HG02840 (cell line): Measurements from ENCODE around the gene UBAC1.
"Not testable (repeated sequence)": the region's sequence is repeated elsewhere in the genome, so short reads cannot be mapped to it uniquely, and the experiment has no call there.

Source experiments
- ATAC-seq: cut with Tn5 transposase; IDR thresholded peaks from one replicate; pipeline ENCODE4 v1.9.1; 2021; ENCODE audit warnings: mild to moderate bottlenecking, moderate library complexity, moderate number of reproducible peaks; ENCODE audit not compliant: unreplicated experiment, low FRiP score

UBAC1 gene

DNA sequence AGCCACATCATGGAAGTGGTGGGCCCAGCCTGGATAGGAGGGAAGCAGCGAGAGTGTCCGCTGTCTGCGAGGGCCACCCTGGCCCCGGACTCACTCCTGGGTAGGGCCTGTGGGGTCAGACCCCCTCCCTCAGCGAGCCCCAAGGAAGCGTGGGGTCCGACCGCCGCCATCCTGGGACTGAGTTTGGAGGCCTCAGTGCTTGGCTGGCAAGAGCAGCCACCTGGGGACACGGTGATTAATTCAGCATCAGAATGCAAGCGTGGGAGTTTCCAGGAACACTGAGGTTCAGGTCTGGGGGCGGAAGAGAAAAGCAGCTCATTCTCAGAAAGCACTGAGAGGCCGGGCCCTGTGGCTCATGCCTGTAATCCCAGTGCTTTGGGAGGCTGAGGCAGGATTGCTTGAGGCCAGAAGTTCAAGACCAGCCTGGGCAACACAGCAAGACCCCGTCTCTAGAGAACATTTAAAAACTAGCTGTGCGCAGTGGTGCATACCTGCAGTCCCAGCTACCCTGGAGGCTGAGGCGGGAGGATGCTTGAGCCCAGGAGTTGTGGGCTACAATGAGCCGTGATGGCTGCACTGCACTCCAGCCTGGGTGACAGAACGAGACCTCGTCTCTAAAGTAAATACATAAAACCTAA, 35.6 kb downstream of the UBAC1 start:
- ATAC-seq, result no peak

DNA sequence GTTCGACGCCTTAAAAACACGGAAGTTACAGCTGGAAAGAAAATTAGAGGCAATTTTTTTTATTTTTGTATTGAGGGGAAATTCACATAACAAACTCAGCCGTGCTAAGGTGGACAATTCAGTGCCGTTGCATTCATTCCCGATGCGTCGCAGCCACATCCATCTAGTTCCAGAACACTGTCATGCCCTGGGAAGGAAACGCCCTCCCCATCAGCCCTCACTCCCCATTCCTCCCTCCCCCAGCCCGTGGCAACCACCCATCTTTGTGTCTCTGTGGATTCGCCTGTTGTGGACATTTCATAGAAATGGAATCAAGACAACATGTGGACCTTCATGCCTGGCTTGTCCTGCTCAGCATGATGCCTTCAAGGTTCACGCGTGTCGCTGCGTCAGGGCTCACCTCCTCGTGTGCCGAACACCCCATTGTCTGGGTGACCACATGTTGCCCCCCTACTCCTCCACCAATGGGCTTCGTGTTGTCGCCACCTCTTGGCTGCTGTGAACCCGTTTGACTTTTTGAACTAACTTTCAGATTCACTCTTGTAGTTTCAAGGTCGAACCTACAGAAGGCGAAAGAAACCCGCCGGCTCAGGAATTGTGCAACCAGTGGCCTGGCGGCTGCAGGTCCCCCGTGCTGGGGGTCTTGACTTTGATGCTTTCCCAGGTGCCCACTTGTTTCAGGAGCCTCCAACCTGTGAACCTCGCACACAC, 36.4 kb downstream of the UBAC1 start:
- ATAC-seq, result no peak

DNA sequence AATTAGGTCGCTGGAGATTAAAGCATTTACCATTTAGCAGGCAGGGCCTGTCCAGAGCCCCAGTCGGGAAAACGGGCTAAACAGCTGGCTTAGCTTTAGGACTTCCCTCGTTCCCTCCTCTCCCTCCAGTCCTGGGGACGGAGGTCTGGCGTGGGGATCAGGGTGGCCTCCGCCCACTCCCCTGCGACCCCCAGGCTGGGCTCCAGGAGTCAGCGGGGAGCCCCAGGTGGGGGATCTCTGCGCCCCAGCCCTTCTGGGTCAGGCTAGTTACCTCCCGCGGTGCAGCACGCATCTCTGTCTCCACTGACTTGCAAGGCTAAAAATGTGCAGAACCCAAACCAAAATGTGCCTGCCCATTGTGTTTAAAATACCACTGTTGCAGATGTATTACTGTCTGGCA, 37.7 kb downstream of the UBAC1 start:
- no peak for ATAC-seq

DNA sequence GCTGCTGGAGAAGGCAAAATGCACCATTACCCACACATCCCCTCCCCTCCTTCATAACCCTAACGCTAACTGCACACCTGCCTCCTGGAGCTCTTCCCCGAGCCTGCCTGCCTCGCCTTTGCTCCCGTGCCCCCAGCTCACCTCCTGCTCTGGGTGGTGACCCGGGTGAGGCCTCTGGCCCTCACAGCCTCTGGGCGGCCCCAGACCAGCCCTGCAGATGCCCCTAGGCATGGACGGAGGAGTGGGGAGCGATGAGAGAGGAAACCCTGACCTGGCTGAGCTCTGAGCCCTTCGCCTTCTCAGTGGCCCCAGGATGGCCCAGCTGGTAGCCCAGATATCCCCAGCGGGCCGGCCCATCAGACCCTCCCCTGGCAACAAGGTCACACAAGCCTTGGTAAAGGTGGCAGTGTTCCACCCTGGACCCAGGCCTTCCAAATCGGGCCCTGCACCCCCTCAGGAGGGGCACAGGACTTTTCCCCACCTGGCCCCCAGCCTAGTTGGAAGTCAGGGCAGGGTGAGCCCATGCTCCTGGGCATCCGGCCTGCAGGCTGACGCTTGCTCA, 39.3 kb downstream of the UBAC1 start:
- no peak for ATAC-seq

DNA sequence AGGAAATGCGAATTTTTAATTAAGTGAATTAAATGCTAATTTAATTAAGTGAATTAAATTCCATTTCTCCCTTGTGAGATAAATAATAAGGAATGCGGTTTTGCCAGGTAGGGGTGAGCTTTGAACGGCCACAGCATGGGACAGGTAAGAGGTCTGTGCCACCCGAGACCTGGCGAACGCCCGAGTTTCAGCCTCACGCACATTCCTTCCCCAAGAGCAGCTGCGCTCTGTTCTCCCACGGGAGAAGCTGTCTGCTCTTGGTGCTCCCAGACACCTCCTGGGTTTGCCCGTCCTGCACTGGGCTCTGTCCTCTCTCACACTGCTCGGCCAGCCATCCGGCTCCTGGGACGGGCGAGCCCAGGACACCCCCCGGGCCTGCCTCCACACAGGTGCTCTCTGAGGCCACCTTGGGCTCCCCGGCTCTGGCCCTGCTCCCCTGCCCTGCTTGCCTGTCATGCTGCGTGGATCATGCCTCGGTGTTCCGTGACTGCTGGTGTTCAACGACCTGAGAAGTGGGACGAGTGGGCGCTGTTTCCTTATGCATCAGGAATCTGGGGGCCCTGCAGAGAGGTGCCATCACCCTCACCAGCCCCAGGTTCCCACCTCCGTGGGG, 40.1 kb downstream of the UBAC1 start:
- no peak for ATAC-seq

DNA sequence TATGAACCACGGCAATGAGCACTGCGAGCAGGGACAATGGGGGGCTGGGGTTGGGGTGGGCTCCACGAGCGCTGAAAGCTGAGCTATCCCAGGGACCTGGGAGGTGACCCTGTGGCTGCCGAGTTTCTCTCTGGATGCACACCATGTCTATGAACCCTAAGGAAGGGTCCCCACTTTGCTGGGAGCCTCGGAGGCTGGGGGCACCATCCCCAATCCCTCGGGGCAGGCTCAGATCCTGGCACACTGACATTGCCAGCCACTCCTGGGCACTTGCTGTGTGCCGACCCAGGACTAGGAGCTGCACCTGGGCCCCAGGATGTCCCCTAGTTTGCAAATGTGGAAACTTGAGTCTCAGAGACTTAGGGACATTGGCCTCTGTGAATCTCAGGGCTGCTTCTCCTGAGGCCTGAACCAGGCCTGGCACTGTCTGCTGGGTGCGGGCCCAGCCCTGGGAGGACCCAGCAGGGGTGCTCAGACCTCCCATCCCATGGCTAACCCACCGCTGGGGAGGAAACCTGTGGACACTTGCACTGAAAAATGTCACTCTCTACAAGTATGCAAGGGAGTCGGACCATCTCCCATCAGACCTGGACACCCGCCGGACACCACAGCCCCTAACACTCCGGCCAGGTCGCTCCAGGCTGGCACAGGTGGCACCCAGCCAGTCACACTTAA, 40.8 kb downstream of the UBAC1 start:
- ATAC-seq, result no peak

DNA sequence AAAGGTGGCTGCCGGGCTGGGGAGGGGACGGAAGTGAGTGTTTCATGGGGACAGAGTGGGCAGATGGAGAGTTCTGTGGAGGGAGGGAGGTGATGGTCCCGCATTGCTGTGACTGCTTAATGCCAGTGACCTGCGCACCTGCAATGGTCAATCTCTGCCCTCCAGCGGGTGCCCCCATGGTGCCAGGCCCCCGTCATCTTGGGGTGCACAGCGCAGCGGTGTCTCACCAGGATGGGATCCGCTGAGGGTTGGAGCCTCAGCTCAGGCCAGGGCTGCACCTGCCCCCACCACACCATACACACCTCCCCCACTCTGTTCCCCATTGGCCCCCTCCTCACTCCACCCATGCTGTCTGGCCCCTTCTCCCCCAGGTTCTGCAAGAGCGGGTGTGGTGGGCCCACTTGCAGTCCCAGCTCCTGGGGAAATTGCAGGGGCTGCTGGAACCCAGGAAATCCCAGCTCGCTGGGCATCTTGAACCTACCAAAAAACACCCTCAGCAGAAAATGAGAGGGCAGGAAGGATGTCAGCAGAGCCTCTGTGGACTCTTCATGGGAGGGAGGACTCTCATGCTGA, 41.8 kb downstream of the UBAC1 start:
- ATAC-seq, result no peak

DNA sequence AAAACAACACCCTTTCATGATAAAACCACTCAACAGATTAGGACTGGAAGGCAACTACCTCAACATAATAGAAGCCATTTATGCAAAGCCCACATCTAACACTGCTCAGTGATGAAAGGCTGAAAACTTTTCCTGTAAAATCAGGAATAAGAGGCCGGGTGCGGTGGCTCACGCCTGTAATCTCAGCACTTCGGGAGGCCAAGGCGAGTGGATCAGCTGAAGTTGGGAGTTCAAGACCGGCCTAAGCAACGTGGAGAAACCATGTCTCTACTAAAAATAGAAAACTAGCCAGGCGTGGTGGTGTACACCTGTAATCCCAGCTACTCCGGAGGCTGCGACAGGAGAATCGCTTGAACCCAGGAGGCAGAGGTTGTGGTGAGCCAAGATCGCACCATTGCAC, 44.9 kb downstream of the UBAC1 start:
- not testable (repeated sequence) for ATAC-seq

DNA sequence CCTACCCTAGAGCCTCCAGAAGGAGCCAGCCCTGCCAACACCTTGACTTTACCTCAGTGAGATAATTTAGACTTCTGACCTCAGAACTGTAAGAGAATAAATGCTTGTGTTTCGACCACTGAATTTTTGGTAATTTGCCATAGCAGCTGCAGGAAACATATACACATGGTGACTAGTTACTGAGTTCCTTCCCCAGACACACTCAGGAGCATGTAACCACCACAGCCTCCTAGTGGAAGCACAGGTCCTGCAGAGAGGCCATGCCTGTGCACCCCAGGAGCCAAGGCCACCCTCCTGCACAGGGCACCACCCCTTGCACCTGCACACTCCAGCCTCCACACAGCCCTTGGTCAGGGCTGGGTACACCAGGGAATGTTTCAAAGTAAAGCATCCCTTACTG, 46.3 kb downstream of the UBAC1 start:
- no peak for ATAC-seq

DNA sequence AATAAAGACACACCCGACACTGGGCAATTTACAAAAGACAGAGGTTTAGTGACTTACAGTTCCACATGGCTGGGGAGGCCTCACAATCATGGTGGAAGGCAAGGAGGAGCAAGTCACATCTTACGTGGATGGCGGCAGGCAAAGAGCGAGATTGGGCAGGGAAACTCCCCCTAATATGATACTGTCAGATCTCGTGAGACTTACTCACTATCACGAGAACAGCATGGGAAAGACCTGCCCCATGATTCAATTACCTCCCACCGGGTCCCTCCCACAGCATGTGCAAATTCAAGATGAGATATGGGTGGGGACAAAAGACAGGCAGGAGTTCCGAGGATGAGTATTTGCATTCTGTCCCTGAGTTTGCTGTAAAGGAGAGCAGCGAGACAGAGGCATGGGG, 49.9 kb downstream of the UBAC1 start:
- ATAC-seq, result not testable (repeated sequence)

DNA sequence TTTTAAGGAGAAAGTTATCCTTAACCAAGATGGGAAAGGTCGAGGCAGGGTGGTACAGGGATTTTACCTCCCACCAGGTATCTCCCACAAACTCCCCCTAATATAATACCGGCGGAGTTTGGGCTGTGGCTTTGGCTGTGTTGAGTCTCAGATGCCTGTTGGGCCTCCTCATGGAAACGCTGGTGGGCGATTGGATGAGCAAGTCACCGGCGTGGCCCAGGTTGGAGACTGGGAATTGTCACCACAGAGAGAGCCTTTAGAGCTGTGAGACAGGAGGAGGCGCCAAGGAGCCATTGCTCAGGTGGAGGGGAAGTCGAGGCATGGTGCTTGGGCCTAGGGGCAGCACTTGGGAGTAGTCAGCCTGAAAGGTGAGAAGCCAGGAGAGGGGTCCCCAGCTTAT, 50.4 kb downstream of the UBAC1 start:
- ATAC-seq, result no peak

DNA sequence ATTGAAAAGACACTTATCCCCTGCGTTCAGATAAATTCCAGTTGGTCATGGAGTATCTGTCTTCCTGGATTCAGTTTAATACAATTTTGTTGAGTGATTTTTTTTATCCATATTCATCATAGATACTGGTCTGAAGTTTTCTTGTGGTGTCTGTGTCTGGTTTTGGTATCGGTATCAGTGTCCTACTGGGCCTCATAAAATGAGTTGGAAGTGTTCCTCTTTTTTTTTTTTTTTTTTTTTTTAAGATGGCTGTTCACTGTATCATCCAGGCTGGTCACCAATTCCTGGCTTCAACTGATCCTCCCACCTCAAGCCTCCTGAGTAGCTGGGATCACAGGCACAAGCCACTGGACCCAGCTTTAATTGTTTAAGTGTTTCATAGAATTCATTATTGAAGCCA, 51.0 kb downstream of the UBAC1 start:
- no peak for ATAC-seq

DNA sequence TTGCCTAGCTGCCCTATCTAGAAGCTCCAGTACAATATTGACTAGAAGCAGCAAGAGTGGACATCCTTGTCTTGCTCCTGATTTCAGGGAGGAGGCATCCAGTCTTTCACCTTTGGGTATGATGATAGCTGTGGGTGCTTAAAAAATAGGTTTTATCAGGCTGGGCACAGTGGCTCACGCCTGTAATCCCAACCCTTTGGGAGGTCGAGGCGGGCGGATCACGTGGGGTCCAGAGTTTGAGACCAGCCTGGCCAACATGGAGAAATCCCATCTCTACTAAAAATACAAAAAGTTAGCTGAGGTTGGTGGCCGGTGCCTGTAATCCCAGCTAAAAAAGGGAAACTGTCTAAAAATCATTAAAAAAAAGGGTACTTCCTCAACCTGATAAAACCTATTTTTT, 51.8 kb downstream of the UBAC1 start:
- ATAC-seq, result no peak

DNA sequence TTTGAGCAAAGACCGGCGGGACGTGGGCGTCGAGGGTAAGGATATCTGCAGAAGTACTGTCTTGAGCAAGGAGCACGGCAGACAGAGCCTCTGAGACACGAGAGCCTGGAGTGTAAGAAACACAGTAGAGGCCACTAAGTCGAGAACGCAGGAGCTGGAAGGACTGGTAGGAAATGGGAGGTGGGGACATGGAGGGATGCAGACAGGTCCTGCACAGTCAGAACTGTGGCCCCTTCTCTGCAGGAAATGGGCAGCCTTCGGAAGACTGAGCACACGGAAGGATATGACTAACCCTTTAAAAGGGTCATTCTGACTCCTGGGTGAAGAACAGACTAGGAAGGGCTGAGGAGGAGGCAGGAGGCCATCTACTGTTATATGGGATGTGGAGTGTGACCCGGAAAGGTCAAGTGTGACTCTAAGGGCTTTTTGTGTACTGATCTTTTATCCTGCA, 52.4 kb downstream of the UBAC1 start:
- no peak for ATAC-seq

DNA sequence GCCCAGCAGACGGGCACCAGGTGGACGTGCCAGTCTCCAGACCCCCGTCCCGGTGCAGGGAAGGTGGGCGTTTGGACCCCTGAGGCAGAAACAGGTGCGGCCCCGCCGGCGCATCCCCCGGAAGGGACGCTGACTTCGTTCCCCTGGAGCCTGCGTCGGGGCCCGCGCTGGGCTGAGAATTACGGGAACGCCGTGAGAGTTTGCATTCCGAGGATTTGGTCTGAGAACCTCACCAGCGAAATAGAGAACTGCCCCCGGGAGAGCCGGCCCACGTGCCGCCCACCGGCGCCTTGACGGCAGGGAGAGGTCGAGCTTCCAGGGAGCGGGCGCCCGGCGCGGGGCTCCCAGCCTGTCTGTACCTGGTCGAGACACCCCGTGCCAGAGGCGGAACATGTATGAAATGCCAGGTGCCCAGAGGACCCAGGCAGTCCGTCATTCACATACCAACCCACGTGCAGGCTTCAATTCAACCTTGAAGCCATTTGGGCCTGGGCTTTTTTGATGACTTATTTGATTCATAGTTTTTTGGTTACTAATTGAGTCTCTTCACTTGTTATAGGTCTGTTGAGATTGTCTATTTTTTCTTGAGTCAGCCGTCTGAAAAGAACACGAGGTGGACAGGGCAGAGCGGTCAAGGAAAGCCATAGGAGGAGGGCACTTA, 53.0 kb downstream of the UBAC1 start:
- ATAC-seq, result no peak

DNA sequence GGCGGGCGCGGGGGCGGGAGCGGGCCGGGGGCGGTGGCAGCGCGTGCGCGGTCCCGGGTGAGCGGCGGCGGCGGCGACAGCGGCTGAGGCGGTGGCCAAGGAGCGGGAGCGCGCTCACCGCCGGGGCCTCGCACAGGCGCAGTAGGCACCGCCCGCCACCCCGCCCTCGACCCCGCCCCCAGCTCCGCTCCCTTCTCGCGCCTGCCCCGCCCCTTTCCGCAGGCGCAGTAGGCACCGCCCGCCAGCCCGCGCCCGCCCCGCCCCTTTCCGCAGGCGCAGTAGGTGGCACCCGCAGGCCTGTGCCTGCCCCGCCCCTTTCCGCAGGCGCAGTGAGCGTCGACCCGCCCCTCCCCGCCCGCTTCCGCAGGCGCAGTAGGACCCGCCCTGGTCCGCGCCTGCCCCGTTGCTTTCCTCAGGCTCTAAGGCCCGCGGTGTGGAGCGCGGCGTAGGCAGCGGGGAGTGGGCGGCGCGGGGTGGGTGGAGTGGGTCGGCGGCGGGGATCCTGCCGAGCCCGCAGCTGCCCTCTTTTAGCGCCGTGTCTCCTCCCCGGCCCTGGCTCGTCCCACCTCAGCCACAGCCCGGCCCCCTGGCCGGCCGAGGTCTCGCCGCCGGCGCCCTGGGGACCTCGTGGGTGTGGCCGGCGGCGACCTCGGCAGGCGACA, 53.6 kb downstream of the UBAC1 start, which contains the start of gene CAMSAP1:
Gene CAMSAP1, minus strand, starts transcription at position 116 of the 662 bp plus-strand sequence. CDS start 387 bp downstream, outside the sequence.
- peak; percentile 63 for ATAC-seq

DNA sequence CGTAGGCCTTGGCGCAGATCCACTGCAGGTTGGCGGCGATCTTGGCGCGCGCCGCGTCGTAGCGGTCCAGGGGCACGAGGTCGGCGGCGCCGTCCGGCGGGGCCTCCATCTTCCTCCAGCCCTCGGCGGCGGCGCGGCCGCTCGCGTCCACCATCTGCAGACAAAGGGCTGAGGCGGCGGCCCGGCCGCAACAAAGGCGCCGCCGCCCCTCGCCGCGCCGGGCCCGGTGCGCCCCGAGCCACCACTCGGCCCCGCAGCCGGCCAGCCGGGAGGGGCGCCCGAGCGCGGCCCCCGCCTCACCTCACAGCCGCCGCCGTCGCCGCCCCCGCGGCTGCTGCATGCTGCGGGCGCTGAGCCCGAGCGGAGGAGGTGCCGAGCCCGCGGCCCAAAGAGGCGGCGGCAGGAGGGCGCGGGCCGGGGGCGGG, 54.2 kb downstream of the UBAC1 start:
- ATAC-seq, result peak; percentile 37

DNA sequence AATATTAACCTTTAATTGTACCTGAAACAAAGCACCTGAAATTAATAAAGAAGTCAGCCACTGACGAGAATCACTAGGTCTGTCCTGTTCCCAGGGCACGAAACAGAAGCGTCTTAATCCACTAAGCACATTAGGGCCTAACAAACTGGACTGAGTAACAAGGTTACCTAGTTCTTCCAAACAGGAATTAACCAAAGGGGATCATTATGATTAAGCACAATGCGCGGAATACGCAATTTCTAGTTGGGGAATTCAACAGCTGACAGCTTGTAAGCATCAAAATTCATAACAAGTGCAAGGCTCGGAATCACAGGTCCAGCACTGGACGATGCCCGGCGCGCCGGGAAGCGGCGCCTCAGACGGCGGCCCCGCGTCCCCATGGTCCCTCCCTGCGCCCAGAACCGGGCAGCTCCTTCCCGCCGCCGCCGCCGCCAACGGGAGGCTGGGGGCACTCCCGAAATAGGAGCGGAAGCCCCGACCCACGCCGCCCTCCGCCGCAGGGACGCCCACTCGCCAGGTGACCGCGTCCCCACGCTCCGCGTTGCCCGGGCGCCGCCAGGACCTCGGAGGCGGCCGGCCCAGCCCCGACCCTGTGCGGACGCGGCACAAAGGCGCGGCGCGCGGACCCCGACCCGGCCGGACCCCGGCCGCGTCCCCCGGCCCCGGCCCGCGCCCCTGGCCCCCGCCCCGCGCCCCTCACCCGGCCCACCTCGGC, 54.7 kb downstream of the UBAC1 start:
- ATAC-seq, result peak; percentile 15
